HG02759 (cell line): ENCODE results near the gene PI4KB.
"Not testable (repeated sequence)": the region's sequence is repeated elsewhere in the genome, so short reads cannot be mapped to it uniquely, and the experiment has no call there.

Source experiments
- ATAC-seq: cut with Tn5 transposase; IDR thresholded peaks from one replicate; pipeline ENCODE4 v1.9.1; 2021; ENCODE audit warnings: mild to moderate bottlenecking, moderate library complexity; ENCODE audit not compliant: unreplicated experiment

Gene PI4KB

DNA sequence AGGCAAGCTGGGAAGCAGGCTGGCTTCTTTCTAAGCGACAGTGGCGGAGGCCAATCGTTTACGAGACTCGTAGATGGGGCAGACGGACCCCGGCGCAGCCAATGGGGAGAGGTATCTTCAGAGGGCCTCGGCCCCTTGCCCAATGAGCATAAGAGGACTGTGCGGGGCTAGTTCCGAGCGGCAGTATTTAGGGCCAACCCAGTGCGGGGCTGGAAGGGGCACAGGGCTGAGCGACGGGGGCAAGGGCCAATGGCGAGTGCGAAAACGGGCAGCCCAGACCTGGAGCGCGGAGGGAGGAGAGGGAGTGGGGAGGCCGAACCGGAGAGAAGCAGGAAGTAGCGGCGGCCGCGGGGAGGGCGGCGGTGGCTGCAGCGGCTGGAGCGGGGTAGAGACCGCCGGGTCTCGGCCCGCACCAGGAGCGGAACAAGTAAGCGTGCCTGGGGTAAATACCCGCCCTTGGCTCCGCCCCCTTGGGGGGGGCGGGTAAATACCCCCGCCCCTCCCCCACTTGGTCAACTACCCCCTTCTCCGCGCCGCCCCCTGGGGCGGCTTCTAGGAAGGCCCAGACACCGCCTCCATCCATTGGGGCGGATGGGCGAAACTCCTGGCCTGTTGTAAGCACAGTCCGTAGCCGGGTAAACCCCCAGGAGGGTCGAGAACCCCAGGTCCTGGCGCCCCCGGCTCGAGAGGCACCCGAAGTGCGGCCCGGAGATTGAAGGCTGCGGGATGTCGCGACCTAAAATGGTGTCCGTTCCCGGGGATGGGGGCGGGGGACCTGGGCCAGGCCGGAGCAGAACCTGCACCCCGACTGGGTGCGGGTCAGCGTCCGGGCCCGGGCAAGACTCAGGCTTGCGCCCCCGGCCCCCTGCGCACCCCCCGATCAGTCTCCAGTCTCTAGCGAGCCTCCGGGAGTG lies 45.0 kb downstream of the PI4KB start, which contains the start of gene ZNF687:
Gene ZNF687 (plus strand): TSS at position 331 of the 914 bp plus-strand sequence. CDS start 3,993 bp downstream, outside the sequence.
- ATAC-seq = peak; percentile 87

DNA sequence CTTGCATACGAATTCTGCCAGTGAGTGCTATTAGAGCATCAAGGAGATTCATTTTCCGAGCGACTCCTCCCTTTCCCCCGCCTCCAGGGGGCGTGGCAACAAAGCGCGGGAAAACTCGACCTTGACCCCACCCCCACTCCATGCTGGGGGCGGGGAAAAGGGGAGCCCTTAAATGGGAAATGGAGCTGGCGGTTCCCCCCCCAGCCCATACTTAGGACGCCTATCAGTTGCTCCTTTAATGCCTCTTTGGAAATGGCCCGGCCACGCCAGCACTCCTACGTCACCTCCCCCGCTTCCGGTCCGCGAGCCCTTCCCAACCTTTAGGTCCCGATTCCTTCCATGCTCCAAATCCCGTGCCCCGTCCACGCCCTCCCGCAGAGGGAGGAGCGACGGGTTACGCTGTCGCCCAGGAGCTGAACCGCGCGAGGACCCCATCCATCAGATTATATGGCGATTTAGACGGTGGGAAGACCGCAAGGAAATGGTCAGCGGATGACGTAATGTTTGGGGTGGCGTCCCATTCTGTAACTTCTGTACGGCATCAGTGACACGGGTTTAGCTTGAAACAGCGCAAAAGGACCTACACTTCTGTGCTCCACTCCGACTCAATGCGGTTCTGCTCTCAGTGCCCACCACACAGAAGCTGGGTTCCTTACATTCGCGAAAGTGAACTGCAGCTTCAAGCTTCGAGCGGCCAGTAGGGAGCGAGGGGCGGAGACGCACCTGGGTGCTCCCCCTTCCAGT lies 45.8 kb downstream of the PI4KB start:
- ATAC-seq = peak; percentile 37

DNA sequence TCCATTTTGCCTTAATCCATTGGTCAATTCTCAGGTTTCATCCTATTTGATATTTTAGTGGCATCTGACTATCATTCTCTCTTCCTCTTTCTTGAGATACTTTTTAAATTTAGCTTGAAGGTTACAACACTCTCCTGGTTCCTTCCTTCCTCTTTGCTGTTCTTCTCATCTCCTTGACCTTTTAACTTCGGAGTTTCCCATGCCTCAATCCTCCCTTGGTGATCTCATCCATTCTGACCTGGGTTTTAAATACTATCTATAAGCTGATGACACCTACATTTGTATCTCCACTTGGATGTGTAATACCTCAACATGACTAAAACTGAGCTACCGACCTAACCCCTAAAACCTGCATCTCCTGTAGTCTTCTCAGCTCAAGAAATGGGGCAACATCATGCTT lies 50.0 kb downstream of the PI4KB start:
- ATAC-seq = no peak

DNA sequence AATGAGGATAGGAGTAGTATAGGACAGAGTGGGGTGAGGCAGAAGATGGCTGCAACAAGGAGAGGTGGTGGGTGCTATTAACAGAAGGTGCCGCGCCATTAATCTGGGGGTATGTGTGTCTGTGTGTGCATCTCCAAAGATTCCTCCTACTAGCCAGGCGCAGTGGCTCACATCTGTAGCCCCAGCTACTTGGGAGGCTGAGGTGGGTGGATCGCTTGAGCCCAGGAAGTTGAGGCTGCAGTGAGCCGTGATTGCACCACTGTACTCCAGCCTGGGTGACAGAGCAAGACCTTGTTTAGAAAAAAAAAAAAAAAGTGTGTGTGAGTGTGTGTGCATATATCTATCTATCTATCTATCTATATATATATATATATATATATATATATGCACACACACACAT lies 51.9 kb downstream of the PI4KB start:
- ATAC-seq = not testable (repeated sequence)

DNA sequence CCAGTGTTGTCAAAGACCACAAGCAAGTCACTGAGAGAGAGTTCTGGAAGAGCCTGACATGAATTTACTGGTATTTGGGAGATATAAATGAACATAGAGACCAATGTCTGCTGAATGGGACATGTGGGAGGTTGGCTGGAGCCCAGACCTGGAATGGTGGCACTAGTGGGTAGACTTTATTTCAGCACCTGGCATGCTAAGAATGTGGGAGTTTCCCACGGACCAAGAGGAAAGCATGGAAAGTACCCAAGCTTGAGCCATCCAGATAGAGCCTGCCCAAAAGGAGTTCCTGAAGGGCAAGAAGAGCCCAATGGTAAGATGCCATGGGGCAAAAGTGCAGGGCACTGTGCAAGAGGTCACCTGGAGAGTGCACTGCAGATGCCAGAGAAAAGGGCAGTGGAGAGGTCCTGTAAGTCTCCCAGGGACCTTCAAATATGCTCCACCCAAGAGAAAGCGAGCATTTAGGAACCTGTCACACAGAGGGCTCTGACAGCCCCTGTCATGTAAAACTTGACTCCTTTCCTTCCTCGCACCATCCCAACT lies 53.2 kb downstream of the PI4KB start:
- no peak for ATAC-seq

DNA sequence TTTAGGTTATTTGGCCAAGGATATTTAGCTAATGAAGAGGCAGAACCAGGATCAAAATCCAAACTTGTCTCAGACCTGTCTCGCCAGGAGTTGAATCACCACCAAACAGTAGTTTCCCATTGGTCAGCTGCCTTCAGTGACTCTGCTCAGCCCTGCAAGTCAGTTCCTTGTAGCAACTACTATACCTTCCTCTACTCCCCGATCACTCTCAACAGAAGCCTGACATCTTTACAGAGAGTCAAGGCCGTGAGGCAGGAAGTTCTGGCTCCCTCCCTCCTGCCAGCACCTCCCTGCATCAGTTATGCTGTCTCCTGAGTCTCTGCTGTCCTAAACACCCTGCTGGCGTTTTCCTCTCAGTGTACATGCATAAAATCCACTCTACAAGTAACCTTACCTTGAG lies 59.5 kb downstream of the PI4KB start:
- no peak for ATAC-seq

DNA sequence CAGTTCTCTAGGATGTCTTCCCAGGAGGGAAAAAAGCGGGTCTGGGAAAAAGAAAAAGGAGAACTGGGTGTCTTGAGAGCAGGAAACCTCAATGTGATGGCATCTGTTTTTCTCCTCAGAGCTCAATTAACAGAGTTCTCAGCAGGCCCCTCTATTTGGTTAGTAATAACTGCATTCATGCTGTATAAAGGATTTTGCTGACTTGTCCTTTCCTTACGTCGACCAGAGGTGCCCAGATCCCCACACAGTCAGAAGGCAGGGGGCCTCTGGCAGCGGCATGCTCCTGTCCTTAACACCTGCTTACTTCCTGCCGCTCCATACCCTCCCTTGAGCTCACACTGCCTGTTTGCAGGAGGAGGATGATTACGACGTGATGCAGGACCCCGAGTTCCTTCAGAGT lies 60.4 kb downstream of the PI4KB start:
- no peak for ATAC-seq

DNA sequence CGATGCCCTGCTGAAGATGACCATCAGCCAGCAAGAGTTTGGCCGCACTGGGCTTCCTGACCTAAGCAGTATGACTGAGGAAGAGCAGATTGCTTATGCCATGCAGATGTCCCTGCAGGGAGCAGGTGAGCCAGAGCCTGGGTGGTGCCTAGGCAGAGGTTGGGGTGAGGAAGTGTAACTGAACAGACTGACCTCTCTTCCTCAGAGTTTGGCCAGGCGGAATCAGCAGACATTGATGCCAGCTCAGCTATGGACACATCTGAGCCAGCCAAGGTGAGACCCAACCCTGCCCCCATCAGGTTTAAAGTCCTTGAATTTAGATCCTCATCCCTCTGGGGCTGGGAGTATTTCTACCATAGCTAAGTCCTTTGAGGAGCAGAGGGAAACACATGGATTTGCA lies 60.9 kb downstream of the PI4KB start:
- ATAC-seq = no peak

DNA sequence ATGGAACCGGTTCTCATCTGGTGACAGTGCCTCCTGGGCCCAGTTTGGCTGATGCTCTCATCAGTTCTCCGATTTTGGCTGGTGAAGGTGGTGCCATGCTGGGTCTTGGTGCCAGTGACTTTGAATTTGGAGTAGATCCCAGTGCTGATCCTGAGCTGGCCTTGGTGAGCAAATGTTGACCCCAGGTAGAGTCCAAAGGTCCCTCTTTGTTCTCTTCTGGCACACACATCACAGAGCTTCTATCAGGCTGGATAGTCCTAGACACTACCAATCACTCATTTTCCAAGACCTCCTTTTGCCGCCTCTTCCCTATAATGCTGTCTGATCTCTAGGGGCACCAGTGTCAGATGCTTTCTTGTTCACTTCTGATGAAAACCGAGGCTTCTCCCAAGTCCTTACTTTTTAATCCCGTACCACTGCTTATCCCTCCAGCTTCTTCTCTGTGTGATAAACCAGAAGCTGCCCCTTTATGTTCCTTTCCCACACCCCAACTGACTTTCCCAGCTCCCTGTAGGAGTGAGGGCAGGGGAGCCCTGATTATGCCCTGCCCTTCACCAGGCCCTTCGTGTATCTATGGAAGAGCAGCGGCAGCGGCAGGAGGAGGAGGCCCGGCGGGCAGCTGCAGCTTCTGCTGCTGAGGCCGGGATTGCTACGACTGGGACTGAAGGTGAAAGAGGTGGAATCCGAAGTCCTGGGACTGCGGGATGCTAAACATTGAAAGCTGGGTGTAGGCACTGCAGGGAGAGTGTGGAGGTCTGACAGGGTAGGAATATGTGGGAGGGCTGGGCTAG lies 61.6 kb downstream of the PI4KB start:
- ATAC-seq = no peak

DNA sequence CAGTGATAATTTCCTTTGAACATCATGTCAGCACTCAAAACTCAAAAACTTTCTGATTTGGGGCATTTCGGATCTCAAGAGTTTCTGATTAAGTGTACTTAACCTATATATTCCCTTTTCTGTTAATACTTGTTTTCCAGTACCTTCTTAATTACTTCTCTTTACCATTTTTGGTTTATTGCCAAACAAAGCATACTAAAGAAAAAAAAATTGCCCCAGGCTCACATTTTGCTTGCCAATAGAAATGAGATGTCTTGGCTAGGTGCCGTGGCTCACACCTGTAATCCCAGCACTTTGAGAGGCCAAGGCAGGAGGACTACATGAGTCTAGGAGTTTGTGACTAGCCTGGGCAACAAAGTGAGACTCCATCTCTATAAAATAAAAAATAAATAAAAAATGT lies 67.9 kb downstream of the PI4KB start:
- ATAC-seq = no peak

DNA sequence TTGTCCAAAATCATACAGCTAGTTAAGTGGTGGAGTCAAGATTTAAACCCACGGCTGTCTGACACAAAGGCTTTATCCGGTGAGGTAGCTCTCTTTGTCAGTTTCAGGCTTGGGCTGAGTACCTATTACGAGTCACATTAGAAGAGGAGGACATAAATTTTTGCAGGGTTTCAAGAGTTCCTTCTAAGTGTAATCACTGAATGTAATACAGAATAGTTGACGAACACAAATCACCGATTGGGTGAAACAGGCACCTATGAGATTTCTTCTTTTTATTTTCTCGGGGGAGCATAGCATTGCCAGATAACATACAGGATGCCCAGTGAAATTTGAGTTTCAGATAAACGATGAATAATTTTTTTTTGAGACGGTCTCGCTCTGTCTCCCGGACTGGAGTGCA lies 71.8 kb downstream of the PI4KB start:
- no peak for ATAC-seq

DNA sequence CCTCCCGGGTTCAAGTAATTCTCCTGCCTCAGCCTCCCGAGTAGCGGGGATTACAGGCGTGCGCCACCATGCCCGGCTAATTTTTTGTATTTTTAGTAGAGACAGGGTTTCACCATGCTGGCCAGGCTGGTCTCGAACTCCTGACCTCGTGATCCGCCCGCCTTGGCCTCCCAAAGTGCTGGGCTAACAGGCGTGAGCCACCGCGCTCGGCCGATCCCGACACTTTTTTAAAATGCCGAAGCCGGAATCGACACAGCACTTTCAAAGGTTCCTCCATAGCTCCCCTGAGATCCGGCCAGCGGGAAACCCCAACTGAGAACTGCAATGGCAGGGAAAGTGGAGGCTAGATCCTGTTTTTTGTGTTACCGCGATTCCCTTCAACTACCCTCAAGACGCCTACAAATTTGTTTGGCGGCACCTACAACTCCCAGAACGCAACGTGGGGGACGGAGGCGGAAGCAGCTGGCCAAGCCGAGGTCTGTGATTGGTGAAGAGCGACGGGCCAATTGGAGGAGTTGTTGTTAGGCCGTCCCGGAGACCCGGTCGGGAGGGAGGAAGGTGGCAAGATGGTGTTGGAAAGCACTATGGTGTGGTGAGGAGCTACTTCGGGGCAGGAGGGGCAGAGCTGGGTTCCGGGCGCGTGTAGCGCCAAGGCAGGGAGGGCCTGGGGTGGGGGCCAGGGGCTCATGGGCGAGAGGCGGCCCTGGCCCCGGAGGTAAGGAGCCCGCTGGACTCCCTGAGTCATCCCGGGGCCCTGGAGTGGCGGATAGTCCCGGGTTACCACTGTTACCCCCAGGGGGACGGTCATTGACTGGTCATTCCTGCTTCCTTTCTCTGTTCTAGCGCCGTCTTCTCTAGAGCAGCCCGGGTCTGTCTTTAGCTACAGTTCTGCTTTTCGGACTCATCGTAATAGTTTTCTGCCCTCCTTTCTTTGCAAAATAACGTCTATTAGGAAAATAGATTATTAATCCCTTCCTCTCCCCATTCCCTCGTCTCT lies 72.7 kb downstream of the PI4KB start, which contains the start of gene PSMD4:
Gene PSMD4 (plus strand): TSS at position 518 of the 997 bp plus-strand sequence. CDS start 49 bp downstream, at position 567.
- ATAC-seq = peak; percentile 94

DNA sequence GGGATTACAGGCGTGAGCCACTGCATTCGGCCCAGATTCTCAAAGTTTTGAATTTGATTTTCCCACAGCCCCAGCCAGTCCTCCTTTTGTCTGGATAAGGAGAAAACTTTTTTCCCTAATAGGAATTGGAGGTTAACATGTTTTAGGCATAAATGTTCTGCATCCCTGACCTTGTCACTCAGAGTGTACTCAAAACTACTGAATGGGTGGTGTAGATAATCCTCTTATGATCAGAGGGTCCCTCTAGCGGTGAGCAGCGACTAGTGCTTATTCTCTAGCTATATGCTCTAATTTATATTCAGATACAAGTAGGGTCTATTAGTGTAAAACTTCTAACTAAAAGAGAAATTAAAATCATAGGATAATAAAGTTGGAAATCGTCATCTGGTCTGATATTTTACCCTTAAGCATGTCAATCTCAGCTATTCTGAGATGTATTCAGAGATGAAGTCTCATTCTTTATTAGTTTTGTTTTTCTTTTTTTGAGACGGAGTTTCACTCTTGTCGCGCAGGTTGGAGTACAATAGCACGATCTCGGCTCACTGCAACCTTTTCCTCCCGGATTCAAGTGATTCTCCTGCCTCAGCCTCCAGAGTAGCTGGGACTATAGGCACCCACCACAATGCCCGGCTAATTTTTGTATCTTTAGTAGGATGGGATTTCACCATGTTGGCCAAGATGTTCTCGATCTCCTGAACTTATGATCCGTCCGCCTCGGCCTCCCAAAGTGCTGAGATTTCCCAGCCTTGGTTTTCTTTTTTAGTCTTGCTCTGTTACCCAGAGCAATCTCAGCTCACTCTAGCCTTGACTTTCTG lies 75.4 kb downstream of the PI4KB start:
- peak; percentile 41 for ATAC-seq

DNA sequence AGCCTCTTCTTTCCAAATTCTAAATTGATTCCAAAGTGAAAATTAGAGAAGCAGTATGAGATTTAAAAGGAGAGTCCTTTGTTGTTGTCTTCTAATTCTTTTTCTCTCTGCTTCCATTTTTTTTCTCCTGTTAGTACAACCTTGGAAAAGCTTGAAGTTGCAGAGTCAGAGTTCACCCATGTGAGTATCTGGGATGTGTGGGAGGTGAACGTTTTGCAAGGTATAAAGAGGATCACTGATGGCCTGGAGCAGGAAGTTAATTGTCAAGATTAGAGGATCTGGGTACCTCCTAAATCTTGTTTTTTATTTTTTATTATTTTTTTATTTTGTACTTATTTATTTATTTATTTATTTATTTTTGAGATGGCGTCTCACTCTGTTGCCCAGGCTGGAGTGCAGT lies 80.4 kb downstream of the PI4KB start:
- no peak for ATAC-seq

DNA sequence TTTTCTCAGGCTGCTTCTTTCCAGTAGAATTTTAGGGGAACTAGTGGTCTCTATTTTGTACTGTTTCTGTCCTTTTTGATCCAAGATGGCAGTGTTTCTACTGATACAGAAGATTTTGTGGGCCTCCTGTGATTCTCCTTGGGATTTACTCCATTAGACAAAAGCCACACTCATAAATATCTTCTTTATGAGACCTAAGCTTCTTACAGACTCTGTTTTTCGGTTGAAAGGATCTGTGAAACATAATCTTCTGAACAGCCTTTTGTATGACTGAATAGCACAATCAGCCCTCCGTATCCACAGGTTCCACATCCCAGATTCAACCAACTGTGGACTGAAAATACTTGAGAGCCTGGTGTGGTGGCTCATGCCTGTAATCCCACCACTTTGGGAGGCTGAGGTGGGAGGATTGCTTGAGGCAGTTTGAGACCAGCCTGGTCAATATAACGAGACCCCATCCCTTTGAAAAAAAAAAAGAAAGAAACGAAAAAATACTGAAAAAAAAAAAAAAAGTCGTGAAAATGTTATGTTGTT lies 83.5 kb downstream of the PI4KB start:
- no peak for ATAC-seq

DNA sequence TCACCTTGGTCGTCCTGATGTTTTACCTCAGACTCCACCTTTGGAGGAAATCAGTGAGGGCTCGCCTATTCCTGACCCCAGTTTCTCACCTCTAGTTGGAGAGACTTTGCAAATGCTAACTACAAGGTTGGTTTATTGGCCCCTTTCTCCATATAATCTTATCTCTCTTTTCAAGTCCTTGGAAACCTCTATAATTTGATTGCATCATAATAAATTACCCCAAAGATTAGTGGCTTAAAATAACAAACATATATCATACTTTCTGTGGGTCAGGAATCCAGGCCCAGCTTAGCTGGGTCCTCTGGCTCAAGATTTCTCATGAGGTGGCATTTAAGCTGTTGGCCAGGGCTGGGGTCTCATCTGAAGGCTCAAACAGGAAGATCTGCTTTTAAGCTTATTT lies 84.8 kb downstream of the PI4KB start:
- no peak for ATAC-seq
